ENCODE measurements around the gene NEK6.

NEK6 gene

DNA sequence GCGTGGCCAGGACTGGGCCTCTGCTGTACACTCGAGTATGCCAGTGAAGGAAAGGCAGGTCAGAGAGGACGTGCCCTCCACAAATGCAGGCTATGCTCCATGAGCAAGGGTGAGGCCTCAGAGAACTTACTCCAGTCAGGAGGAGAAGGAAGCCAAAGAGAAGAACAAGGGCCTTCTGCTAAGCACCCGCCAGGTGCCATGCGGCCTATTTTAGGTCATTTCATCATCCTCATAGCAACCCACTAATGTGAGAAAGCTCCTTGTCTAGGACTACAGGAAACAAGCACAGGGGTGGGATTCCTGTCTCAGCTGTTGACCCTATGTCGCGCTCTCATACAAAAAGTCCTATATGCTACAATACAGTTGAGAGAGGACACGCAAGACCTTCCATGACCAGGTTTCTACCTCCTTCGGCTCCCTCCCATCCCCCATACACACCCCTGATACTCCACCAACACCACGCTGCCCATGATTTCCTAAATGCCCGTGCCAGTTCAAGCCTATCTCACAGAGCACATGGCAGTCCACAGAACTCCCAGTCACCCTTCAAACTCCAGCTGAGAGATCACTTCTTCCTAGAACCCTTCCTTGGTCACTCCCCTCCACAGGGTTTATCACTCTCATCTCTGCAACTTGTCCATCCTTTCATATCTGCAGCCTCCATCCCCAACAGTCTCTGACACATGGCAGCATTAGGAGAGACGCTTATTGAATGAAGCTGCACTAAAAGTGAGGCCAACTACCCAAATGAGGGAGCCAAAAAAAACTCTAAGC, 130.7 kb downstream of the NEK6 start:
- Histone ChIP-seq H3K27me3 (ENCODE audit: control insufficient read depth, insufficient read depth, low read length) (no peaks in the 10 kb centered on the region), H3K27ac (ENCODE audit: low read depth, low read length) (no peak overlapping the region), H3K36me3 (ENCODE audit: control insufficient read depth, insufficient read depth, low read length) (peaks cover 8% of the 10 kb centered on the region), H3K9ac (ENCODE audit: low read depth, low read length) (no peak overlapping the region), H3K4me1 (ENCODE audit: control insufficient read depth, insufficient read depth, low read length) (peaks cover 31% of the 10 kb centered on the region), H3K4me3 (ENCODE audit: low read depth, low read length) (no peak overlapping the region), H3K9me3 (ENCODE audit: control insufficient read depth, insufficient read depth, low read length) (no peaks in the 10 kb centered on the region)

DNA sequence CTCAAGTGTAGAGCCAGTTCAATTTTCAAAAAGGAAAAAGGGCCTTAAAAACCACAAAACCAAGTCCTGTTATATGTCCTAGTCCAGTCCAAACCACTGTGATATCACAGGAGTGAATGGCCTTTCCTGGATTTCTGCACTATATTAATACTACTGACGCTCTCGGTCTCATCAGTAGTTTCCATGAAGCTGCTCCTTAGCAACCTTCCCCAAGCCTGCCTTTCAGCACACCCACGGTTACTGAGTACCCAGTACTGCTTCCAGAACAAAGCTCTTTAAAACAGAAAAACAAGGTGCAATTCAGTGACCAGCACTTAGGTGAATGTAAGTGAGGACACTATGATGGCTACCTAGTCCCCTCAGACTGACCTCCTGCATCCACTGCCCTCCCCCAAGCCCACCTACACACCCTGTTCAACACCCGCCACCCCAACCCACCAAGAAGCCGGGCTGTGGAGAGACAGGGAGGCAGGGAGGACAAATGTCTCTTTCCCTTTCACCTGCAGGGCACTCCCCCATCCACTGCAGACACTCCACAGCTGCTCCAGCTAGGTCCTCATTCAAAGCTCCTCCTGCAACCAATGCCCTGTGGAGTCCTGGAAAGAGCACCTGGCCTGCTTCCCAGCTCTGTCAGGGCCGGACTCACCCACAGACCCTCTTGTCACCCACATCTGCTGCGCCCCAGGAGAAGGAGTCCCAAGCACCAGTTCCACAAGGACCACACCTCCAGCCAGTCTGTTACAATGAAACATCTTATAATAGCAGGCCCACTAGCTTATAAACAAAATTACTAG, 131.6 kb downstream of the NEK6 start:
- Histone ChIP-seq H3K9ac (ENCODE audit: low read depth, low read length) (no peak overlapping the region), H3K36me3 (ENCODE audit: control insufficient read depth, insufficient read depth, low read length) (peaks cover 4% of the 10 kb centered on the region; the same call in 1 of the 2 replicates), H3K4me1 (ENCODE audit: control insufficient read depth, insufficient read depth, low read length) (peaks cover 39% of the 10 kb centered on the region), H3K27ac (ENCODE audit: low read depth, low read length) (no peak overlapping the region), H3K4me3 (ENCODE audit: low read depth, low read length) (no peak overlapping the region), H3K9me3 (ENCODE audit: control insufficient read depth, insufficient read depth, low read length) (no peaks in the 10 kb centered on the region), H3K27me3 (ENCODE audit: control insufficient read depth, insufficient read depth, low read length) (no peaks in the 10 kb centered on the region)

DNA sequence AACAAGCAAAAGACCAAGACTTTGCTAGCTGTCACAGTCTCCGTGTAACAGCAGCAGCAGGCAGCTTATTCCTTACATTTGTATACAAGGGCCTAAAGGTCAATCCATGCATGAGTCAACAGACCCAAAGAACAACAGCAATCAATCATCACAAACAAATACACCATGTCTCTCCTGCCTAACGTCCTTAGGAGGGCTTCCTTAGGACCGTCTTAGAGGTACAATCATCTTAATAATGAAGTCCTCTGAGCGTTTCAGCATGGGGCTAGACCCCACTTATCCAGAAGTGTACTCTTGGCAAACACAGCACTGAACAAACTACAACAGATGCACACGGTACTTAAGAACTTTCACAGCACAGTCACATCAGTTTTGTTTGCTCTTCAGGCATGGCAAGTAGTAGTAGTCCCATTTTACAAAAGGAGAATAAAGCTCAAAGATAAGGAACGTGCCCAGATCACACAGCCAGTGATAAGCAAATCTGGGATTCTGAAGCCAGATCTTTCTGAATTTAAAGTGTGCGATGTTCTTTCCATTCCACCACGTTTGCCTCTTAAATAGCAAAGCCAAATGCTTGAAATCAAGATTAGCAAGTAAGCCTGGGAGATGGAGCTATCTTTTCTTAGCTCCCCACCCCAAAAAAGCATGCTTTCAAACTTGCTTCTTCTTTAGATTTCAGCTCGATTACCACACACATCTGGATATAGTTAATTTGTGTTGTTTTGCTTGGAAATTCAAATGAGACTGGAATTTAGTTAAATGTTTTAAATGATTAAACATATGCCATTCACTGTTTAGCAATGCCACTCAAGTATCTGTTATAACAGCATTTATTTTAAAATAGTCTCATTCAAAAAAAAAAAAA, 133.3 kb downstream of the NEK6 start:
- no peak overlapping the region for H3K27ac ChIP-seq (ENCODE audit: low read depth, low read length)
- H3K27me3 ChIP-seq (ENCODE audit: control insufficient read depth, insufficient read depth, low read length): no peaks in the 10 kb centered on the region
- peaks cover 36% of the 10 kb centered on the region for H3K4me1 ChIP-seq (ENCODE audit: control insufficient read depth, insufficient read depth, low read length)
- H3K4me3 ChIP-seq (ENCODE audit: low read depth, low read length): no peak overlapping the region
- H3K9ac ChIP-seq (ENCODE audit: low read depth, low read length): no peak overlapping the region
- H3K36me3 ChIP-seq (ENCODE audit: control insufficient read depth, insufficient read depth, low read length): peaks cover 4% of the 10 kb centered on the region; the same call in 1 of the 2 replicates
- no peaks in the 10 kb centered on the region for H3K9me3 ChIP-seq (ENCODE audit: control insufficient read depth, insufficient read depth, low read length)

DNA sequence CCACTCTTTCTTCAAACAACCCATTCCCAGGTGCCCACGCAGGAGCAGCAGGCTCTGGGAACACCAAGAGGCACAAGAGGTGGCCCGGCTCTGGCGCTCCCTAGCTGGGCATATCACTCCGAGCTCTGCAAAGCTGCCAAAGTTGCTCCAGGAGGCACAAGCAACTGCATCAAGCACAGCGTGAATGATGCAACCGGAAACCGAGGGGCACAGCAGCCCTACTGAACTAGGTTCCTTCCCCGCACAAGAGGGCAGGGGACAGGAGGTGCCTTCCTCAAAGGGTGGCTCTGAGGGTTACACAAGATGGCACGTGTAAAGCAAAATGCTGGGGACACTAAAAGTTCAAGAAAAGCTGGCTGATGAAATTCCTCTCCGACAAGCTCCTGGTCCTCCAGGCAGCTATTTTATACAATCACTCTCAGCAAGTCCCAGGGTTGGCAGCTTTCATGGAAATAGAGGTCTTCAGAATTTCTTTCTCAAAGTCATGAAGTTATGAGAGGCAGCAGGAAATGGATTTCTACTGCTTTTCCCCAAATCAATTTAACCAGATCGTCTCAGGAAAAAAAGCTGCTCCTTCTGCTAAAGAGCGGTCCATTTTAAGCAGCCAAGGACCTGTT, 134.6 kb downstream of the NEK6 start:
- Histone ChIP-seq H3K27me3 (ENCODE audit: control insufficient read depth, insufficient read depth, low read length) (no peaks in the 10 kb centered on the region), H3K9ac (ENCODE audit: low read depth, low read length) (no peak overlapping the region), H3K27ac (ENCODE audit: low read depth, low read length) (peak overlapping the region; percentile 39), H3K36me3 (ENCODE audit: control insufficient read depth, insufficient read depth, low read length) (peaks cover 11% of the 10 kb centered on the region; the same call in 1 of the 2 replicates), H3K4me1 (ENCODE audit: control insufficient read depth, insufficient read depth, low read length) (peaks cover 31% of the 10 kb centered on the region), H3K4me3 (ENCODE audit: low read depth, low read length) (no peak overlapping the region), H3K9me3 (ENCODE audit: control insufficient read depth, insufficient read depth, low read length) (no peaks in the 10 kb centered on the region)

DNA sequence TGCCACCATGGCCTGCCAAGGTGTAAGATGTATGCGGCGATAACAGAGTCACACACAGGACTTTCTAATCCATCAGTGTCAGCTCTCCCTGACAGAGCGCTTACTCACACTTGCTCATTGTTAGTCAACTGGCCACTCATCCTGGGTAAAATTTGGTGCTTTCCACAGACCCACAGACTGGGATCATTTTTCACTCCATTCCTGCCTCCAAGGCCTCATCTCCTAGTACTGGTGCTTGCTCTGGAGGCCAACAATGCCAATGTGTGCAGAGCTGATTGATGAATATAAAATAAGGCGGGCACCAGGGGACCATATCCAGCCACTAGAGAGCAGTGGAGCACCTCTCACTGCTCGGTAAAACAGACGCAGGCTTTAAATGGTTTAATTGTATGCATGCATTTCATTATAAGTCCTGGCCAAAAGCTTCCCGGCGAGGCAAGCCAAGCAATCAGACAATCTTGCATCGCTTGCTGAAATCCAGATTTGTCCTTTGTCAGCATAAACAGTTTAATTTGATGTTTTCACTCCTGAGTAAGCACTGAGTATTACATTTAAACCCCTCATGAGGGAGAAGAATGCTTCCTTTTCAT, 135.2 kb downstream of the NEK6 start:
- no peaks in the 10 kb centered on the region for H3K9me3 ChIP-seq (ENCODE audit: control insufficient read depth, insufficient read depth, low read length)
- no peak overlapping the region for H3K9ac ChIP-seq (ENCODE audit: low read depth, low read length)
- no peak overlapping the region for H3K4me3 ChIP-seq (ENCODE audit: low read depth, low read length)
- H3K4me1 ChIP-seq (ENCODE audit: control insufficient read depth, insufficient read depth, low read length): peaks cover 31% of the 10 kb centered on the region
- H3K36me3 ChIP-seq (ENCODE audit: control insufficient read depth, insufficient read depth, low read length): peaks cover 12% of the 10 kb centered on the region; the same call in 1 of the 2 replicates
- no peaks in the 10 kb centered on the region for H3K27me3 ChIP-seq (ENCODE audit: control insufficient read depth, insufficient read depth, low read length)
- H3K27ac ChIP-seq (ENCODE audit: low read depth, low read length): peak overlapping the region; percentile 59

DNA sequence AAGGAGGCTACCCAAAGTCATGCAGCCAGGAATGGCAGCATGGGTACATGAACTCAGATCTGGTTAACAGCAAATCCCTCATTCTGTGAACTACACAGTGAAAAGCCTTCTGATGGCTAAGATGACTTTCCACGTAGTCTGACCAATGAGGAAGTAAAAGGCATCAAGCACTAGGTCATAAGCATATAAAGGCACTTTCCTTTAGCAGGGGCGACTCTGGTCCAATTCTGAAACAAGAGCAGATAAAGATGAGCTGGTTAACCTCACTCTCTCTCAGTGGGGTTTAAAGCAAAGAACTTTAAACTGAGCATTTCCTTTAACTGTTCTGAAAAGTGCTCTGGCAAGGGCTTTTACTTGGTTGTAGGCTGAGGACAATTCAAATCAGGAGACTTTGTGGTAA, 136.4 kb downstream of the NEK6 start:
- Histone ChIP-seq H3K4me1 (ENCODE audit: control insufficient read depth, insufficient read depth, low read length) (peaks cover 34% of the 10 kb centered on the region), H3K4me3 (ENCODE audit: low read depth, low read length) (no peak overlapping the region), H3K36me3 (ENCODE audit: control insufficient read depth, insufficient read depth, low read length) (peaks cover 17% of the 10 kb centered on the region; the same call in 1 of the 2 replicates), H3K27me3 (ENCODE audit: control insufficient read depth, insufficient read depth, low read length) (no peaks in the 10 kb centered on the region), H3K9ac (ENCODE audit: low read depth, low read length) (no peak overlapping the region), H3K9me3 (ENCODE audit: control insufficient read depth, insufficient read depth, low read length) (no peaks in the 10 kb centered on the region), H3K27ac (ENCODE audit: low read depth, low read length) (no peak overlapping the region)

- Histone ChIP-seq H3K4me3 (ENCODE audit: low read depth, low read length) (no peak overlapping the region), H3K4me1 (ENCODE audit: control insufficient read depth, insufficient read depth, low read length) (peaks cover 38% of the 10 kb centered on the region), H3K9me3 (ENCODE audit: control insufficient read depth, insufficient read depth, low read length) (no peaks in the 10 kb centered on the region), H3K27me3 (ENCODE audit: control insufficient read depth, insufficient read depth, low read length) (no peaks in the 10 kb centered on the region), H3K27ac (ENCODE audit: low read depth, low read length) (no peak overlapping the region), H3K36me3 (ENCODE audit: control insufficient read depth, insufficient read depth, low read length) (peaks cover 17% of the 10 kb centered on the region; the same call in 1 of the 2 replicates), H3K9ac (ENCODE audit: low read depth, low read length) (no peak overlapping the region)
Measured at GRCh38 chr9:124394596-124394995, 136.8 kb downstream of the NEK6 start.

- Histone ChIP-seq H3K27ac (ENCODE audit: low read depth, low read length) (no peak overlapping the region), H3K4me3 (ENCODE audit: low read depth, low read length) (no peak overlapping the region), H3K9me3 (ENCODE audit: control insufficient read depth, insufficient read depth, low read length) (no peaks in the 10 kb centered on the region), H3K4me1 (ENCODE audit: control insufficient read depth, insufficient read depth, low read length) (peaks cover 48% of the 10 kb centered on the region), H3K9ac (ENCODE audit: low read depth, low read length) (no peak overlapping the region), H3K36me3 (ENCODE audit: control insufficient read depth, insufficient read depth, low read length) (peaks cover 20% of the 10 kb centered on the region; the same call in 1 of the 2 replicates), H3K27me3 (ENCODE audit: control insufficient read depth, insufficient read depth, low read length) (no peaks in the 10 kb centered on the region)
Measured at GRCh38 chr9:124395826-124396225, 138.1 kb downstream of the NEK6 start.

DNA sequence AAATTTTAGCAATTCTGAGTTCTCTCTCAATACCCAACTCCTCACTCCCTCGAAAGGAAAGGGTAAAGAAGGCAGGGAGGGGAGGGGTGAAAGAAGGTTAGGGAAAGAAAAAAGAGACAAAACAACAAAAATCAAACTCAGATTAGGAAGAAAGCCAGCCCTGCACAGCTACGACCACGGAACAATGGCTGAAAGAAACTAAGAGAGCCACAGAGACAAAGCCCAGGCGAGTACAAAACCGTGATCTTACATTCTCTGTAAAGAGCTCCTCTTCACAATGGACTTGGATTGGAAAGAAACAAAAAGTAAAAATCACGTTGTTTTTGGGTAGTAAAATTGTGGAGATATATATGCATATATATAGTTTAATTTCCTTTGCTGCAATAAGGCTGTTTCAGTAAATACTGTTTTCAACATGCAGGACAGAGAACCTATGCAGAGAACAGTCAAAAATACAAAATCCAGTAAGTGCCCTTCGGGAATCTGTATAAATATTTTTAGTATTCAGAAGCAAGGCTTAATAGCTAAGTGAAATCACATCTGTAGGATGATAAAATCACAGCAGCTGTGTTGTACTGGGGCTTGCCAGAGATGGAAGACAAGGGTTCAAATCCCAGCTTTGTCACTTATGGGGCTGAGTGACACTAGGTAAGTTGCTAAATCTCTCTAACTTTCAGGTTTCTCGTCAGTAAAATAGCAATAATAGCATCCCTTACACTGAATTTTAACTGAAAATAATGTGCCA, 140.6 kb downstream of the NEK6 start:
- Histone ChIP-seq H3K4me3 (ENCODE audit: low read depth, low read length) (no peak overlapping the region), H3K4me1 (ENCODE audit: control insufficient read depth, insufficient read depth, low read length) (peaks cover 33% of the 10 kb centered on the region), H3K9ac (ENCODE audit: low read depth, low read length) (no peak overlapping the region), H3K36me3 (ENCODE audit: control insufficient read depth, insufficient read depth, low read length) (peaks cover 42% of the 10 kb centered on the region), H3K9me3 (ENCODE audit: control insufficient read depth, insufficient read depth, low read length) (no peaks in the 10 kb centered on the region), H3K27me3 (ENCODE audit: control insufficient read depth, insufficient read depth, low read length) (no peaks in the 10 kb centered on the region), H3K27ac (ENCODE audit: low read depth, low read length) (no peak overlapping the region)

Data from HUES48 (cell line).